ENCODE measurements around the gene SCN2B. TPM values are rescaled to one million over a fixed set of nuclear protein-coding genes. Genes with fewer than 3 reads are reported as not detected.

The SCN2B gene
- total RNA-seq, 1 donor from 2014 or later = 0.40 TPM

GRCh38 chr11:118207079-118207478, 30.6 kb upstream of the SCN2B start:
- DNase-seq (ENCODE audit: low read depth, low spot score) = no peak
- Mint-ChIP-seq H3K4me3 (no peak overlapping the region), H3K36me3 (ENCODE audit: low read depth) (no peaks in the 10 kb centered on the region), H3K27ac (ENCODE audit: unreplicated experiment) (no peak overlapping the region), H3K4me1 (peaks cover 6% of the 10 kb centered on the region), H3K9me3 (no peaks in the 10 kb centered on the region), H3K27me3 (ENCODE audit: low read depth) (peaks cover 59% of the 10 kb centered on the region)
- TF ChIP-seq CTCF (conservative IDR thresholded peaks at IDR 0.05) = no peak

GRCh38 chr11:118206391-118207031, 30.1 kb upstream of the SCN2B start:
- H3K27ac Mint-ChIP-seq (ENCODE audit: unreplicated experiment) = no peak overlapping the region
- no peak overlapping the region for H3K4me3 Mint-ChIP-seq
- no peaks in the 10 kb centered on the region for H3K9me3 Mint-ChIP-seq
- peaks cover 53% of the 10 kb centered on the region for H3K27me3 Mint-ChIP-seq (ENCODE audit: low read depth)
- no peak for TF ChIP-seq CTCF (conservative IDR thresholded peaks at IDR 0.05)
- peaks cover 6% of the 10 kb centered on the region for H3K4me1 Mint-ChIP-seq
- no peak for DNase-seq (ENCODE audit: low read depth, low spot score)
- no peaks in the 10 kb centered on the region for H3K36me3 Mint-ChIP-seq (ENCODE audit: low read depth)

- Mint-ChIP-seq H3K36me3 (ENCODE audit: low read depth) (no peaks in the 10 kb centered on the region), H3K27me3 (ENCODE audit: low read depth) (peaks cover 46% of the 10 kb centered on the region), H3K27ac (ENCODE audit: unreplicated experiment) (no peak overlapping the region), H3K4me3 (no peak overlapping the region), H3K4me1 (peaks cover 3% of the 10 kb centered on the region), H3K9me3 (no peaks in the 10 kb centered on the region)
- DNase-seq (ENCODE audit: low read depth, low spot score) = no peak
- TF ChIP-seq CTCF (conservative IDR thresholded peaks at IDR 0.05) = no peak
These were observed 29.4 kb upstream of the SCN2B start for GRCh38 chr11:118205606-118206378.

- H3K4me3 Mint-ChIP-seq = no peak overlapping the region
- peaks cover 24% of the 10 kb centered on the region for H3K27me3 Mint-ChIP-seq (ENCODE audit: low read depth)
- H3K9me3 Mint-ChIP-seq = no peaks in the 10 kb centered on the region
- TF ChIP-seq CTCF (conservative IDR thresholded peaks at IDR 0.05) = no peak
- no peak for DNase-seq (ENCODE audit: low read depth, low spot score)
- H3K4me1 Mint-ChIP-seq = no peaks in the 10 kb centered on the region
- H3K27ac Mint-ChIP-seq (ENCODE audit: unreplicated experiment) = no peak overlapping the region
- H3K36me3 Mint-ChIP-seq (ENCODE audit: low read depth) = no peaks in the 10 kb centered on the region
These were observed 26.4 kb upstream of the SCN2B start for GRCh38 chr11:118202599-118203422.

- Mint-ChIP-seq H3K4me1 (no peaks in the 10 kb centered on the region), H3K27ac (ENCODE audit: unreplicated experiment) (no peak overlapping the region), H3K4me3 (no peak overlapping the region), H3K36me3 (ENCODE audit: low read depth) (no peaks in the 10 kb centered on the region), H3K27me3 (ENCODE audit: low read depth) (peaks cover 24% of the 10 kb centered on the region), H3K9me3 (no peaks in the 10 kb centered on the region)
- no peak for TF ChIP-seq CTCF (conservative IDR thresholded peaks at IDR 0.05)
- no peak for DNase-seq (ENCODE audit: low read depth, low spot score)
These were observed 25.5 kb upstream of the SCN2B start for GRCh38 chr11:118201966-118202365.
